A549 (cell line): Measurements from ENCODE around the gene EDN2. TPM values are rescaled to one million over a fixed set of nuclear protein-coding genes. Genes with fewer than 3 reads are reported as not detected.
A peak's percentile ranks its signal among the peaks of the same experiment; 100 is the strongest.

Experiments used
- ATAC-seq, 2 experiments: fragments of 200-7000 bp in 1 of 2; fragments of >200 bp in 1 of 2; cut with Nextera tagmentation in 1 of 2; cut with Tn5 transposase in 1 of 2; 3 replicates each; pipeline versions ENCODE4 v1.8.0 to v1.9.1; 2018 to 2020; ENCODE audit warnings: mild to moderate bottlenecking in 1 of 2, moderate library complexity in 1 of 2
- CTCF ChIA-PET: fragments of 300-600 bp; sonication (Branson Sonifier 250); formaldehyde crosslinking; extraction: SDS; loops from one replicate; lab custom pipeline; 2021; ENCODE audit warnings: antibody characterized with exemption, inconsistent platforms; lab: Yijun Ruan, JAX
- POLR2A ChIA-PET: fragments of 350-600 bp; formaldehyde crosslinking; extraction: SDS; loops from one replicate; lab custom pipeline; 2021; ENCODE audit warnings: antibody characterized with exemption, inconsistent platforms; lab: Yijun Ruan, JAX
- DNase-seq, 2 experiments: peaks; one replicate each; pipeline versions ENCODE4 v3.0.0 to v3.0.0-alpha.2; 2011 to 2016; ENCODE audit warnings: low read depth in 1 of 2, low spot score in 1 of 2
- FAIRE-seq: peaks from 2 replicates; lab custom pipeline; 2011; peaks lifted over from hg19 to GRCh38; lab: Jason Lieb, UNC
- H3K27ac ChIP-seq, 2 experiments: fragments of >200 bp; sonication (Bioruptor Twin); formaldehyde crosslinking; 3 replicates each; pipeline ENCODE4 v1.5.1; 2016 to 2017
- H3K4me1 ChIP-seq: fragments of >200 bp; sonication (Bioruptor Twin); formaldehyde crosslinking; 3 replicates; pipeline ENCODE4 v1.6.1; 2016
- H3K4me2 ChIP-seq: fragments of >200 bp; sonication (Bioruptor Twin); formaldehyde crosslinking; 3 replicates; pipeline ENCODE4 v1.6.1; 2016
- H3K4me3 ChIP-seq: fragments of >200 bp; sonication (Bioruptor Twin); formaldehyde crosslinking; 3 replicates; pipeline ENCODE4 v1.5.1; 2016
- H3K9me3 ChIP-seq: fragments of >200 bp; sonication (Bioruptor Twin); formaldehyde crosslinking; 3 replicates; pipeline ENCODE4 v1.6.1; 2016
- CBX2 ChIP-seq: fragments of 200-600 bp; sonication (generic); IDR thresholded peaks from 2 replicates; pipeline ENCODE4 v1.6.1; 2016; ENCODE audit warnings: low read depth, mild to moderate bottlenecking, borderline replicate concordance
- CEBPB ChIP-seq, 2 experiments: fragments of >200 bp in 1 of 2; sonication (Bioruptor Twin) in 1 of 2; formaldehyde crosslinking in 1 of 2; IDR thresholded peaks; 2 replicates each; pipeline ENCODE4 v1.6.1; 2012 to 2016
- EP300 ChIP-seq, 2 experiments: fragments of >200 bp; sonication (Bioruptor Twin); formaldehyde crosslinking; IDR thresholded peaks; 2 replicates in 1 of 2; 3 replicates in 1 of 2; pipeline ENCODE4 v1.6.1; 2016 to 2017
- ESRRA ChIP-seq: fragments of 150-350 bp; IDR thresholded peaks from 2 replicates; pipeline ENCODE4 v1.6.1; 2014; ENCODE audit warnings: mild to moderate bottlenecking, low read length, borderline replicate concordance
- FOSL2 ChIP-seq, 2 experiments: fragments of 450-650 bp in 1 of 2; fragments of >200 bp in 1 of 2; sonication (Bioruptor Twin) in 1 of 2; formaldehyde crosslinking; IDR thresholded peaks; 2 replicates each; pipeline versions ENCODE4 v1.5.0 to v1.6.1; 2016 to 2020; ENCODE audit warnings: mild to moderate bottlenecking in 1 of 2, moderate library complexity in 1 of 2
- GATA3 ChIP-seq: IDR thresholded peaks from 2 replicates; pipeline ENCODE4 v1.6.1; 2012; ENCODE audit warnings: borderline replicate concordance
- HEYL ChIP-seq: fragments of 250-450 bp; sonication (Bioruptor Pico); IDR thresholded peaks from 2 replicates; pipeline ENCODE4 v1.8.0; 2021; ENCODE audit warnings: mild to moderate bottlenecking, moderate library complexity
- HOXB13 ChIP-seq: fragments of 250-450 bp; sonication (Bioruptor Pico); IDR thresholded peaks from 2 replicates; pipeline ENCODE4 v1.5.0; 2020; ENCODE audit warnings: low read depth, mild to moderate bottlenecking, moderate library complexity
- JUNB ChIP-seq: fragments of >200 bp; sonication (Bioruptor Twin); formaldehyde crosslinking; IDR thresholded peaks from 2 replicates; pipeline ENCODE4 v1.6.1; 2016
- MAFK ChIP-seq: fragments of 450-650 bp; IDR thresholded peaks from 2 replicates; pipeline ENCODE4 v1.6.1; 2014; ENCODE audit not compliant: partially characterized antibody
- MAZ ChIP-seq: fragments of 150-350 bp; IDR thresholded peaks from 2 replicates; pipeline ENCODE4 v1.6.1; 2014; ENCODE audit warnings: antibody characterized with exemption, low read depth, low read length, borderline replicate concordance
- MYC ChIP-seq: IDR thresholded peaks from 2 replicates; pipeline ENCODE4 v1.6.1; 2012; ENCODE audit warnings: mild to moderate bottlenecking, inconsistent platforms, low read length, improper control_type of control experiment, borderline replicate concordance
- NFE2L2 ChIP-seq: fragments of 150-350 bp; conservative IDR thresholded peaks from 2 replicates; pipeline ENCODE4 v1.6.1; 2014; ENCODE audit warnings: low read length
- NPAS2 ChIP-seq: fragments of 250-450 bp; sonication (Bioruptor Pico); IDR thresholded peaks from 2 replicates; pipeline ENCODE4 v1.8.0; 2022; ENCODE audit warnings: mild to moderate bottlenecking, moderate library complexity, borderline replicate concordance
- RFX5 ChIP-seq: fragments of 450-650 bp; IDR thresholded peaks from 2 replicates; pipeline ENCODE4 v1.7.1; 2014; ENCODE audit warnings: antibody characterized with exemption, mild to moderate bottlenecking, moderate library complexity
- RNF2 ChIP-seq: fragments of 200-600 bp; sonication (generic); IDR thresholded peaks from 2 replicates; pipeline ENCODE4 v1.6.1; 2016; ENCODE audit warnings: low read depth, mild to moderate bottlenecking, antibody characterized with exemption, moderate library complexity, borderline replicate concordance
- ZC3H11A ChIP-seq: fragments of 450-650 bp; IDR thresholded peaks from 2 replicates; pipeline ENCODE4 v1.6.1; 2014; ENCODE audit warnings: antibody characterized with exemption, mild to moderate bottlenecking
- ZFP36 ChIP-seq: fragments of 450-650 bp; IDR thresholded peaks from 2 replicates; pipeline ENCODE4 v1.6.1; 2014; ENCODE audit warnings: borderline replicate concordance; ENCODE audit not compliant: partially characterized antibody
- WGBS: methylation state at CpG from one replicate; pipeline ENCODE4 v1.1.6; 2017; ENCODE audit errors: missing lambda C conversion rate; 5-methylcytosine and 5-hydroxymethylcytosine counted together
- polyA plus RNA-seq, 4 experiments: library from polyadenylated mRNA; depleted of rRNA in 3 of 4; stranded (reverse); fragments of >200 nt; fragmentation: RNase III in 1 of 4; extraction: RNeasy Plus Mini Kit Qiagen cat#74134 plus additional on column Dnase treatment in 1 of 4; gene quantifications; 2 replicates in 3 of 4; 3 replicates in 1 of 4; pipeline ENCODE4 v1.2.3, GENCODE V29; 2011 to 2017
- TF ChIP-seq, protein P1 (sequence below): fragments of >200 bp; sonication (Bioruptor Twin); formaldehyde crosslinking; IDR thresholded peaks from 3 replicates; pipeline ENCODE4 v1.5.1; 2016
- TF ChIP-seq, protein P2 (sequence below): fragments of 200-600 bp; sonication (generic); IDR thresholded peaks from 2 replicates; pipeline ENCODE4 v1.6.1; 2016; ENCODE audit warnings: antibody characterized with exemption, mild to moderate bottlenecking, moderate library complexity
- TF ChIP-seq, protein P3 (sequence below): IDR thresholded peaks from 2 replicates; pipeline ENCODE4 v1.6.1; 2012
- TF ChIP-seq, protein P4 (sequence below): IDR thresholded peaks from 2 replicates; pipeline ENCODE4 v1.6.1; 2012; ENCODE audit warnings: low read depth, borderline replicate concordance
- TF ChIP-seq, protein P5 (sequence below): IDR thresholded peaks from 2 replicates; pipeline ENCODE4 v1.6.1; 2012

The EDN2 gene
- polyA plus RNA-seq, 2 of the 4 experiments (the other 2 are of a cell fraction), result 1.2 to 3.2 TPM

DNA sequence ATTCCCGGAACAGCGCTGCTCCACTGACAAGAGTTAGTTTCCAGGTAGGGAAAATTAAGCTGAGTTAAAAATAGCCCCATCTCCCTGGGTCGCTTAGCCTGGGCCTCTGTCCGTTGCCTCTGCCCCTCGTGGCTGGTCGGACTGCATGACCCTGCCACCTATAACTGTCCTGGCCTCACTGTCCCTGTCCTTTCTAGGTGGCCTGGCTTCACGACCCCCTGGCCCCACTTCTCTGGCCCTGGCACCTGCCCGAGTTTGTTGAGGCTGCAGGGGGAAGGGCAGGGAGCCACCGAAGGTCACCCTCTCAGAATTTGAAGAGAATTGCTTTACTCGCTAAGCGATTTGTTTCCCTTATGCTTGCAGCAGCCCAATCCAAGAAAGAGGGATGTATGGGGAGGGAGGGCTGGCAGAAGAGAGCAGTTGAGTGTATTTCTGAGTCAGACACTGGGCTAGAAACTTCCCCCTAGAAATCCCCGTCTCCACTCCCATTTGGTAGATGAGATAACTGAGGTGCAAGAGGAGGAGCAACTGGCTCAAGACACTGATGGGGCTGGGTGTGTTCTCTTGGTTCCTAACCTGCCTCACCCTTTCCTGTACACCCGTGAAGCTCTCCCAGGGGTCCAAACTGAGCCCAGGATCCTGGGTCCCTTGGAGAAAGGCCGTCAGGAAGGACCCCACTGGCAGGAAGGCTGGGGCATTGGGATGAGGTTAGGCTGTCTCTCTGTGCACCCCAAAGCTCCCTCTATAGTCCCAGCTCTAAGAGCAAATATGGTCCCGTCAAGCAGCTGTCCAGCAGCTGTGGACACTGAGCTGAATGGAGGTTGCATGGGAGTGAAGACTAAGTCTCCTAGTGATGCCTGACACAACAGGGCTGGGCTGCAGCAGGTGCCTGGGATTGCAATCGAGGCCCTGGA lies 2.9 kb upstream of the EDN2 start:
- peaks cover 75% of the 10 kb centered on the region for H3K4me1 ChIP-seq
- H3K27ac ChIP-seq, result peak overlapping the region; percentile 79 to 93
- TF ChIP-seq NPAS2 (CRISPR knock-in tag) (no peak), CBX2 (no peak), ESRRA (no peak), MAFK (no peak), HOXB13 (no peak), MYC (no peak), HEYL (CRISPR knock-in tag) (no peak), ZFP36 (no peak), MAZ (no peak), JUNB (no peak), GATA3 (no peak), NFE2L2 (no peak), RFX5 (no peak), ZC3H11A (no peak), FOSL2 (IDR thresholded peaks at IDR 0.05) (no peak), FOSL2 (CRISPR knock-in tag; IDR thresholded peaks at IDR 0.05) (no peak)
- TF ChIP-seq, protein P1, sequence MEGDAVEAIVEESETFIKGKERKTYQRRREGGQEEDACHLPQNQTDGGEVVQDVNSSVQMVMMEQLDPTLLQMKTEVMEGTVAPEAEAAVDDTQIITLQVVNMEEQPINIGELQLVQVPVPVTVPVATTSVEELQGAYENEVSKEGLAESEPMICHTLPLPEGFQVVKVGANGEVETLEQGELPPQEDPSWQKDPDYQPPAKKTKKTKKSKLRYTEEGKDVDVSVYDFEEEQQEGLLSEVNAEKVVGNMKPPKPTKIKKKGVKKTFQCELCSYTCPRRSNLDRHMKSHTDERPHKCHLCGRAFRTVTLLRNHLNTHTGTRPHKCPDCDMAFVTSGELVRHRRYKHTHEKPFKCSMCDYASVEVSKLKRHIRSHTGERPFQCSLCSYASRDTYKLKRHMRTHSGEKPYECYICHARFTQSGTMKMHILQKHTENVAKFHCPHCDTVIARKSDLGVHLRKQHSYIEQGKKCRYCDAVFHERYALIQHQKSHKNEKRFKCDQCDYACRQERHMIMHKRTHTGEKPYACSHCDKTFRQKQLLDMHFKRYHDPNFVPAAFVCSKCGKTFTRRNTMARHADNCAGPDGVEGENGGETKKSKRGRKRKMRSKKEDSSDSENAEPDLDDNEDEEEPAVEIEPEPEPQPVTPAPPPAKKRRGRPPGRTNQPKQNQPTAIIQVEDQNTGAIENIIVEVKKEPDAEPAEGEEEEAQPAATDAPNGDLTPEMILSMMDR, result no peak
- TF ChIP-seq, protein P2, sequence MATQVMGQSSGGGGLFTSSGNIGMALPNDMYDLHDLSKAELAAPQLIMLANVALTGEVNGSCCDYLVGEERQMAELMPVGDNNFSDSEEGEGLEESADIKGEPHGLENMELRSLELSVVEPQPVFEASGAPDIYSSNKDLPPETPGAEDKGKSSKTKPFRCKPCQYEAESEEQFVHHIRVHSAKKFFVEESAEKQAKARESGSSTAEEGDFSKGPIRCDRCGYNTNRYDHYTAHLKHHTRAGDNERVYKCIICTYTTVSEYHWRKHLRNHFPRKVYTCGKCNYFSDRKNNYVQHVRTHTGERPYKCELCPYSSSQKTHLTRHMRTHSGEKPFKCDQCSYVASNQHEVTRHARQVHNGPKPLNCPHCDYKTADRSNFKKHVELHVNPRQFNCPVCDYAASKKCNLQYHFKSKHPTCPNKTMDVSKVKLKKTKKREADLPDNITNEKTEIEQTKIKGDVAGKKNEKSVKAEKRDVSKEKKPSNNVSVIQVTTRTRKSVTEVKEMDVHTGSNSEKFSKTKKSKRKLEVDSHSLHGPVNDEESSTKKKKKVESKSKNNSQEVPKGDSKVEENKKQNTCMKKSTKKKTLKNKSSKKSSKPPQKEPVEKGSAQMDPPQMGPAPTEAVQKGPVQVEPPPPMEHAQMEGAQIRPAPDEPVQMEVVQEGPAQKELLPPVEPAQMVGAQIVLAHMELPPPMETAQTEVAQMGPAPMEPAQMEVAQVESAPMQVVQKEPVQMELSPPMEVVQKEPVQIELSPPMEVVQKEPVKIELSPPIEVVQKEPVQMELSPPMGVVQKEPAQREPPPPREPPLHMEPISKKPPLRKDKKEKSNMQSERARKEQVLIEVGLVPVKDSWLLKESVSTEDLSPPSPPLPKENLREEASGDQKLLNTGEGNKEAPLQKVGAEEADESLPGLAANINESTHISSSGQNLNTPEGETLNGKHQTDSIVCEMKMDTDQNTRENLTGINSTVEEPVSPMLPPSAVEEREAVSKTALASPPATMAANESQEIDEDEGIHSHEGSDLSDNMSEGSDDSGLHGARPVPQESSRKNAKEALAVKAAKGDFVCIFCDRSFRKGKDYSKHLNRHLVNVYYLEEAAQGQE, result no peak
- TF ChIP-seq, protein P3, sequence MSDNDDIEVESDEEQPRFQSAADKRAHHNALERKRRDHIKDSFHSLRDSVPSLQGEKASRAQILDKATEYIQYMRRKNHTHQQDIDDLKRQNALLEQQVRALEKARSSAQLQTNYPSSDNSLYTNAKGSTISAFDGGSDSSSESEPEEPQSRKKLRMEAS, result no peak
- TF ChIP-seq, all 56 proteins: peak for 0
- Histone ChIP-seq H3K4me2 (peak overlapping the region; percentile 76), H3K9me3 (no peaks in the 10 kb centered on the region), H3K4me3 (no peak overlapping the region)
- POLR2A ChIA-PET, result no interaction called here
- CTCF ChIA-PET, result interaction anchor here (1.0 to 1.5 kb wide), 3 partner anchors 13 to 204 kb away, joined by 3 to 9 read pairs (median 4); no protein-coding TSS in a partner anchor
- no peak for DNase-seq
- WGBS, result 74% methylated on average over 14 of the region's 16 CpGs
- no peak for ATAC-seq
- no peak for FAIRE-seq

DNA sequence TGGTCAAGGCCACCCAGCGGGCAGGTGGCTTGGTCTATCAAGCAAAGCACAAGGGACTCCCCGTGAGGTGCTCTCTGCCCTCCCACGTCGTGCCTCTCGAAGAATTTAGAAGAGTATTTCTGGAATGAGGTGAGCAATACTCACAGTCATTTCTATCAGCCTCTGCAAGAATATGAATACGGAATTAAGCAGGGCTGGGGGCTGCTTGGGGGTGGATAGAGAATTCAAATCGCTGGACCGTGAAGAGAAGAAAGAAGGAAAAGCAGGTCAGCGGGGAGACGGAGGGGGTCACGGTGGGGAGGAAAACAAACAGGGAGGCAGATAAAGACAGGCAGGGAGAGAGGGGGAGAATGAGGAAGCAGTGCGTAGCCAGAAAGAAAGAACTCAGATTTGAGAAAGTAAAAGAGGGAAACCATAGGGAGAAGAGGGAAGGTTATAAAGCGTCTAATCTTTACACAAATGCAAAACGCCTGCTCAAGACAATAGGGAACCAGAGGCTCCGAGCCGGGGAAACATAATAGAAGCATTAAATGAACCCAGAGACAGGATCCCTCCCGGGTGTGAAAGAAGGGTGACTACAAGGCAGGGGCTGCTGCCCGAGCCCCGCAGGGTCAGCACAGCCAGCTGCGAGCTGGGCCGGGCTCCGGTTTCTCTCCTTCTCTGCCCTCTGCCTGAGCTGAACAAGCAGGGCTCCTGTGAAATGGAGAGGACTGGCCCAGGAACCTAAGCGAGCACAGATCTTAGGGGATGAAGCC lies 2.1 kb upstream of the EDN2 start:
- peaks cover 77% of the 10 kb centered on the region for H3K4me1 ChIP-seq
- DNase-seq (peak in 1 of 2 experiments; percentile 53), ATAC-seq (peak; percentile 15 to 40; a peak in 4 of 6 replicates), FAIRE-seq (no peak)
- no peaks in the 10 kb centered on the region for H3K9me3 ChIP-seq
- H3K4me3 ChIP-seq, result no peak overlapping the region
- ChIA-PET POLR2A (no interaction called here), CTCF (no interaction called here)
- peak overlapping the region; percentile 76 for H3K4me2 ChIP-seq
- H3K27ac ChIP-seq, result peak overlapping the region; percentile 79 to 93
- WGBS, result 50% methylated on average over 19 of the region's 23 CpGs
- TF ChIP-seq, protein P4, sequence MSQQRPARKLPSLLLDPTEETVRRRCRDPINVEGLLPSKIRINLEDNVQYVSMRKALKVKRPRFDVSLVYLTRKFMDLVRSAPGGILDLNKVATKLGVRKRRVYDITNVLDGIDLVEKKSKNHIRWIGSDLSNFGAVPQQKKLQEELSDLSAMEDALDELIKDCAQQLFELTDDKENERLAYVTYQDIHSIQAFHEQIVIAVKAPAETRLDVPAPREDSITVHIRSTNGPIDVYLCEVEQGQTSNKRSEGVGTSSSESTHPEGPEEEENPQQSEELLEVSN, result 0 out of 2 replicates have a peak, but pooled peaks have one; percentile 20
- TF ChIP-seq GATA3 (peak; percentile 53; the same call in 1 of the 2 replicates), CEBPB (IDR thresholded peaks at IDR 0.05) (peak in 1 of 2 experiments; percentile 16; a peak in 1 of 4 replicates), JUNB (peak; percentile 23; the same call in 1 of the 2 replicates), RNF2 (no peak), EP300 (IDR thresholded peaks at IDR 0.05) (peak; percentile 9 to 46; a peak in 1 of 5 replicates)
- TF ChIP-seq, protein P3, result peak; percentile 76; the same call in 1 of the 2 replicates
- TF ChIP-seq, protein P5, sequence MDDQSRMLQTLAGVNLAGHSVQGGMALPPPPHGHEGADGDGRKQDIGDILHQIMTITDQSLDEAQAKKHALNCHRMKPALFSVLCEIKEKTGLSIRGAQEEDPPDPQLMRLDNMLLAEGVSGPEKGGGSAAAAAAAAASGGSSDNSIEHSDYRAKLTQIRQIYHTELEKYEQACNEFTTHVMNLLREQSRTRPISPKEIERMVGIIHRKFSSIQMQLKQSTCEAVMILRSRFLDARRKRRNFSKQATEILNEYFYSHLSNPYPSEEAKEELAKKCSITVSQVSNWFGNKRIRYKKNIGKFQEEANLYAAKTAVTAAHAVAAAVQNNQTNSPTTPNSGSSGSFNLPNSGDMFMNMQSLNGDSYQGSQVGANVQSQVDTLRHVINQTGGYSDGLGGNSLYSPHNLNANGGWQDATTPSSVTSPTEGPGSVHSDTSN, result no peak
